Measurements from ENCODE around the gene GIT1. TPM values are rescaled to one million over a fixed set of nuclear protein-coding genes. Genes with fewer than 3 reads are reported as not detected.

Gene GIT1, protein sequence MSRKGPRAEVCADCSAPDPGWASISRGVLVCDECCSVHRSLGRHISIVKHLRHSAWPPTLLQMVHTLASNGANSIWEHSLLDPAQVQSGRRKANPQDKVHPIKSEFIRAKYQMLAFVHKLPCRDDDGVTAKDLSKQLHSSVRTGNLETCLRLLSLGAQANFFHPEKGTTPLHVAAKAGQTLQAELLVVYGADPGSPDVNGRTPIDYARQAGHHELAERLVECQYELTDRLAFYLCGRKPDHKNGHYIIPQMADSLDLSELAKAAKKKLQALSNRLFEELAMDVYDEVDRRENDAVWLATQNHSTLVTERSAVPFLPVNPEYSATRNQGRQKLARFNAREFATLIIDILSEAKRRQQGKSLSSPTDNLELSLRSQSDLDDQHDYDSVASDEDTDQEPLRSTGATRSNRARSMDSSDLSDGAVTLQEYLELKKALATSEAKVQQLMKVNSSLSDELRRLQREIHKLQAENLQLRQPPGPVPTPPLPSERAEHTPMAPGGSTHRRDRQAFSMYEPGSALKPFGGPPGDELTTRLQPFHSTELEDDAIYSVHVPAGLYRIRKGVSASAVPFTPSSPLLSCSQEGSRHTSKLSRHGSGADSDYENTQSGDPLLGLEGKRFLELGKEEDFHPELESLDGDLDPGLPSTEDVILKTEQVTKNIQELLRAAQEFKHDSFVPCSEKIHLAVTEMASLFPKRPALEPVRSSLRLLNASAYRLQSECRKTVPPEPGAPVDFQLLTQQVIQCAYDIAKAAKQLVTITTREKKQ
- total RNA-seq (ENCODE audit: unreplicated experiment), result 46.7 TPM
- long read RNA-seq, partial matches to known transcripts, result 2 of 13 reads
- long read RNA-seq, other reads (novel, unspliced or antisense), result 11 of 13 reads

DNA sequence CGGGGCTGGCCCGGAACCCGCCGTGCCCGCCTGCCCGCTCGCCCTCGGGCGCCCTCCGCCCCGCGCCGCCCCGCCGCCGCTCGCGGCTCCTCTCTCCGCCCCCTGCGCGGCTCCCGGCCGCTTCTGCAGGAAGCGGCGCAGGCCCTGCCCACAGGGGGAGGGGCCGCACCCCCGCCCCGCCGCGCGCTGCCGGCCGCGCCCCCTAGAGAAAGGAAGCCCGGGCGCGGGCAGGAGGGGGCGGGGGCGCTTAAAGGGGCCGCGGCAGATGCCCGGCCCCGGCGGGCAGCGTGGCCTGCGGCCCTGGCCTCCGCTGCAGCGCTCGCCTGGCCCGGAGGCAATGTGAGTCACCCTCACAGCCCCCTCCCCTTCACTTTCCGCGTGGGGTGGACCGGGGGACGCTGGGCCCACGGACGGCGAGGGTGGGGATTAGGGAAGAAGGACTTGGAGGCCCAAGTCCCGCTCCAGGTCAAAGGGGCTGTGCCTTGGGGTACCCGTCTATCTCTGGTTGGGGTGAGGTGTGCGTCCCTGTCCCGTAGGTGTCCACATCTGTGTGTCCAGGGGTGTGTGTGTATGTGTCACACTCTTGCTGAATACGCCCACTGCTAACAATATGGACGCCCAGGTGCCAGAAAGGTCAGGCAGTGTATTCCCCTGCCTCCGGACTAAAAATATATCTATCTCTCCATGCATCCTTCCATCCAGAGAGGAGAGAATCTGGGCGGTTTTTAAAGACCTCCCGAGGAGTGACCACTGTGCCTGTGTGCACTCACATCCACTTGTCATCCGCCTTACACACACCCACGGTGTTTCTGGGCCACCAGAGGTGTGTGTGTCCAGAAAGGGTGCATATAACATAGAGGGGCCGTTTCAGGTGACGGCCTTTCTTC is at the start of gene GIT1:
Gene GIT1 (minus strand): TSS at position 125 of the 887 bp plus-strand sequence. CDS start 270 bp downstream, outside the sequence.
- Mint-ChIP-seq H3K4me3 (ENCODE audit: unreplicated experiment) (peak within 1 kb of the TSS; percentile 92), H3K9me3 (ENCODE audit: unreplicated experiment) (peaks cover 4% of the 10 kb centered on the region), H3K36me3 (ENCODE audit: unreplicated experiment) (no peaks in the 10 kb centered on the region), H3K27ac (ENCODE audit: unreplicated experiment) (peak within 1 kb of the TSS; percentile 79), H3K4me1 (ENCODE audit: low read depth, unreplicated experiment) (peaks cover 19% of the 10 kb centered on the region), H3K27me3 (ENCODE audit: unreplicated experiment) (peaks cover 14% of the 10 kb centered on the region)
- TF ChIP-seq, protein P1, sequence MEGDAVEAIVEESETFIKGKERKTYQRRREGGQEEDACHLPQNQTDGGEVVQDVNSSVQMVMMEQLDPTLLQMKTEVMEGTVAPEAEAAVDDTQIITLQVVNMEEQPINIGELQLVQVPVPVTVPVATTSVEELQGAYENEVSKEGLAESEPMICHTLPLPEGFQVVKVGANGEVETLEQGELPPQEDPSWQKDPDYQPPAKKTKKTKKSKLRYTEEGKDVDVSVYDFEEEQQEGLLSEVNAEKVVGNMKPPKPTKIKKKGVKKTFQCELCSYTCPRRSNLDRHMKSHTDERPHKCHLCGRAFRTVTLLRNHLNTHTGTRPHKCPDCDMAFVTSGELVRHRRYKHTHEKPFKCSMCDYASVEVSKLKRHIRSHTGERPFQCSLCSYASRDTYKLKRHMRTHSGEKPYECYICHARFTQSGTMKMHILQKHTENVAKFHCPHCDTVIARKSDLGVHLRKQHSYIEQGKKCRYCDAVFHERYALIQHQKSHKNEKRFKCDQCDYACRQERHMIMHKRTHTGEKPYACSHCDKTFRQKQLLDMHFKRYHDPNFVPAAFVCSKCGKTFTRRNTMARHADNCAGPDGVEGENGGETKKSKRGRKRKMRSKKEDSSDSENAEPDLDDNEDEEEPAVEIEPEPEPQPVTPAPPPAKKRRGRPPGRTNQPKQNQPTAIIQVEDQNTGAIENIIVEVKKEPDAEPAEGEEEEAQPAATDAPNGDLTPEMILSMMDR (IDR thresholded peaks at IDR 0.05; ENCODE audit: partially characterized antibody, unreplicated experiment), result no peak
- DNase-seq, result peak; percentile 89

DNA sequence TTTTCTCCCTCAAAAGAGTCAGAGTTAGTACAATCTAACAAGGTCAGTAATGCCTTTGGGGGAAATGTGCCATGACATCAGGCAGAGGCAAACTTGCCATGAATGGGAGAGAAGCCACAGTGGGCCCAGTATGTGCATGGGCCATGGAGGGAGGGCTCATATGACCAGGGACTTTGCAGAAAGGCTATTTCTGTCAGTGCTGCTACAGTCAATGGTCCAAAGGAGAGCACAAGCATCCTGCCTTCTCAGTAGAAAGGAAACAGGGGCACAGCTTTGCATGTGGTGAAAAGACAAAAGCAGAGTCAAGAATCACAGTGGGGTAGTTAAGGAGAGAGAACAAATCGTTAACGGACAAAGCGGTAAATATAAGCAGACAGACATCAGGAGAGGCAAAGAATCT is 44.4 kb upstream of the GIT1 start:
- no peaks in the 10 kb centered on the region for H3K4me1 Mint-ChIP-seq (ENCODE audit: low read depth, unreplicated experiment)
- no peak overlapping the region for H3K4me3 Mint-ChIP-seq (ENCODE audit: unreplicated experiment)
- no peak for DNase-seq
- peaks cover 13% of the 10 kb centered on the region for H3K36me3 Mint-ChIP-seq (ENCODE audit: unreplicated experiment)
- H3K27me3 Mint-ChIP-seq (ENCODE audit: unreplicated experiment), result no peaks in the 10 kb centered on the region
- TF ChIP-seq, protein P1 (IDR thresholded peaks at IDR 0.05; ENCODE audit: partially characterized antibody, unreplicated experiment), result no peak
- H3K27ac Mint-ChIP-seq (ENCODE audit: unreplicated experiment), result no peak overlapping the region
- H3K9me3 Mint-ChIP-seq (ENCODE audit: unreplicated experiment), result no peaks in the 10 kb centered on the region

DNA sequence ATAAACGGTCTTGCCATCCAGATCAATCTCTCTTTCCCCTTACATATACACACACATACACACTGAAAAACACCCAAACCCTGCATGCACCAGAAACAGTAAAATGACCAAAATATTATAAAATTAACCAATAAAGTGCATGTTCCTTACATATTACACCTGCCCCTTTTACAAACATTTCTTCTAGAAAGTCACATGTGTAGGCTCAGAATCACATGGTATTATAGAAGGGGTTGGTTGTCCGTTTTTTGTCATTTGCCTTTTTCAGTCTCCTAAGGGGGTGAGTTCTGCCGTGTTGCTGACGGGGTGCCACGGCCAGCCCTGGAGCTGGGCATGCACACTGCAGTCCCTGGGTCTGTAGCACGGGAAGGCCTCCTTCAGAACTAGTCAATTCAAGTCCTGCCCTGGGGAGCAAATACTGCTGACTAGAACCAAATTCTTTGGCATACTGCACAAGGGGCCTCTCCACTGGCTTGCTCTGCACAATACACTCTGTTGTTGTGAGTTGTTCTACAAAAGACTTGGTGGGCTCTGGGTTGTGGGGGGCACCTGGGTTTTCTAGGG is 41.3 kb upstream of the GIT1 start:
- no peak overlapping the region for H3K4me3 Mint-ChIP-seq (ENCODE audit: unreplicated experiment)
- peaks cover 13% of the 10 kb centered on the region for H3K36me3 Mint-ChIP-seq (ENCODE audit: unreplicated experiment)

DNA sequence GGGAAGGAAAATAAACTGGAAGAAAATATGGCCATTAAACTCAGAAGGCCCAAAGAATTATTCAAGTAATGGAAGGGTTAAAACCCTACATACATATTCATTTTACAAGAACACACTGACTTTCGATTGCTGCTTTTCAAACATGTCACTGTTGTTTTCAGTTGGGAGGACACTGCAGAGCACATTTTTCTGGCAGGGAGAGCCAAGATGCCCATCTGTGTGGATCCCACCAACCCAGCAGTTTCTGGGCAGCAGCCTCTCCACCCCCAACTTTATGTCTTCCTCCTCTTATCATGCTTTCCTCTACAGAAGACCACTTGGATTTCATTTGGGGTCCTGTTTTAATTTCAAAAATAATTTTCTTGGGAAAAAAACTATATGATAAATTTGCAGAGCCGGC is 40.4 kb upstream of the GIT1 start:
- DNase-seq, result no peak
- H3K27ac Mint-ChIP-seq (ENCODE audit: unreplicated experiment), result no peak overlapping the region

More for the DNA sequence above, 41.3 kb upstream of the GIT1 start:
- Mint-ChIP-seq H3K27me3 (ENCODE audit: unreplicated experiment) (no peaks in the 10 kb centered on the region), H3K9me3 (ENCODE audit: unreplicated experiment) (no peaks in the 10 kb centered on the region), H3K27ac (ENCODE audit: unreplicated experiment) (no peak overlapping the region), H3K4me1 (ENCODE audit: low read depth, unreplicated experiment) (no peaks in the 10 kb centered on the region)
- TF ChIP-seq, protein P1 (IDR thresholded peaks at IDR 0.05; ENCODE audit: partially characterized antibody, unreplicated experiment), result no peak
- DNase-seq, result no peak

More for the DNA sequence above, 40.4 kb upstream of the GIT1 start:
- Mint-ChIP-seq H3K27me3 (ENCODE audit: unreplicated experiment) (no peaks in the 10 kb centered on the region), H3K9me3 (ENCODE audit: unreplicated experiment) (no peaks in the 10 kb centered on the region), H3K4me1 (ENCODE audit: low read depth, unreplicated experiment) (no peaks in the 10 kb centered on the region), H3K4me3 (ENCODE audit: unreplicated experiment) (no peak overlapping the region), H3K36me3 (ENCODE audit: unreplicated experiment) (peaks cover 13% of the 10 kb centered on the region)
- TF ChIP-seq, protein P1 (IDR thresholded peaks at IDR 0.05; ENCODE audit: partially characterized antibody, unreplicated experiment), result no peak
